ENCODE data around the gene PKD2.
"Not testable (repeated sequence)": the region's sequence is repeated elsewhere in the genome, so short reads cannot be mapped to it uniquely, and the experiment has no call there.

The PKD2 gene

GRCh38 chr4:88104902-88105610 lies 97.6 kb downstream of the PKD2 start:
- Histone ChIP-seq H3K4me2 (ENCODE audit: low read length) (no peak overlapping the region), H3K27ac (no peak overlapping the region), H2AFZ (no peak overlapping the region), H3K9ac (no peak overlapping the region), H3K79me2 (no peaks in the 10 kb centered on the region), H3K27me3 (ENCODE audit: control insufficient read depth, insufficient read depth, low read length) (no peaks in the 10 kb centered on the region), H3K4me1 (no peaks in the 10 kb centered on the region), H3K36me3 (ENCODE audit: control insufficient read depth, insufficient read depth, low read length) (no peaks in the 10 kb centered on the region), H3K9me3 (ENCODE audit: control insufficient read depth, low read length) (no peaks in the 10 kb centered on the region), H3K4me3 (ENCODE audit: low read depth, low read length) (no peak overlapping the region)
- TF ChIP-seq, protein P1, sequence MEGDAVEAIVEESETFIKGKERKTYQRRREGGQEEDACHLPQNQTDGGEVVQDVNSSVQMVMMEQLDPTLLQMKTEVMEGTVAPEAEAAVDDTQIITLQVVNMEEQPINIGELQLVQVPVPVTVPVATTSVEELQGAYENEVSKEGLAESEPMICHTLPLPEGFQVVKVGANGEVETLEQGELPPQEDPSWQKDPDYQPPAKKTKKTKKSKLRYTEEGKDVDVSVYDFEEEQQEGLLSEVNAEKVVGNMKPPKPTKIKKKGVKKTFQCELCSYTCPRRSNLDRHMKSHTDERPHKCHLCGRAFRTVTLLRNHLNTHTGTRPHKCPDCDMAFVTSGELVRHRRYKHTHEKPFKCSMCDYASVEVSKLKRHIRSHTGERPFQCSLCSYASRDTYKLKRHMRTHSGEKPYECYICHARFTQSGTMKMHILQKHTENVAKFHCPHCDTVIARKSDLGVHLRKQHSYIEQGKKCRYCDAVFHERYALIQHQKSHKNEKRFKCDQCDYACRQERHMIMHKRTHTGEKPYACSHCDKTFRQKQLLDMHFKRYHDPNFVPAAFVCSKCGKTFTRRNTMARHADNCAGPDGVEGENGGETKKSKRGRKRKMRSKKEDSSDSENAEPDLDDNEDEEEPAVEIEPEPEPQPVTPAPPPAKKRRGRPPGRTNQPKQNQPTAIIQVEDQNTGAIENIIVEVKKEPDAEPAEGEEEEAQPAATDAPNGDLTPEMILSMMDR (IDR thresholded peaks at IDR 0.05), result no peak

- H3K79me2 ChIP-seq, result no peaks in the 10 kb centered on the region
- no peaks in the 10 kb centered on the region for H3K27me3 ChIP-seq (ENCODE audit: control insufficient read depth, insufficient read depth, low read length)
- no peaks in the 10 kb centered on the region for H3K9me3 ChIP-seq (ENCODE audit: control insufficient read depth, low read length)
- no peaks in the 10 kb centered on the region for H3K36me3 ChIP-seq (ENCODE audit: control insufficient read depth, insufficient read depth, low read length)
- H2AFZ ChIP-seq, result no peak overlapping the region
- no peak overlapping the region for H3K4me2 ChIP-seq (ENCODE audit: low read length)
- TF ChIP-seq, protein P1 (IDR thresholded peaks at IDR 0.05), result no peak
- no peak overlapping the region for H3K9ac ChIP-seq
- no peak overlapping the region for H3K27ac ChIP-seq
- H3K4me1 ChIP-seq, result no peaks in the 10 kb centered on the region
- H3K4me3 ChIP-seq (ENCODE audit: low read depth, low read length), result no peak overlapping the region
Measured at GRCh38 chr4:88106205-88106604, 98.8 kb downstream of the PKD2 start.

DNA sequence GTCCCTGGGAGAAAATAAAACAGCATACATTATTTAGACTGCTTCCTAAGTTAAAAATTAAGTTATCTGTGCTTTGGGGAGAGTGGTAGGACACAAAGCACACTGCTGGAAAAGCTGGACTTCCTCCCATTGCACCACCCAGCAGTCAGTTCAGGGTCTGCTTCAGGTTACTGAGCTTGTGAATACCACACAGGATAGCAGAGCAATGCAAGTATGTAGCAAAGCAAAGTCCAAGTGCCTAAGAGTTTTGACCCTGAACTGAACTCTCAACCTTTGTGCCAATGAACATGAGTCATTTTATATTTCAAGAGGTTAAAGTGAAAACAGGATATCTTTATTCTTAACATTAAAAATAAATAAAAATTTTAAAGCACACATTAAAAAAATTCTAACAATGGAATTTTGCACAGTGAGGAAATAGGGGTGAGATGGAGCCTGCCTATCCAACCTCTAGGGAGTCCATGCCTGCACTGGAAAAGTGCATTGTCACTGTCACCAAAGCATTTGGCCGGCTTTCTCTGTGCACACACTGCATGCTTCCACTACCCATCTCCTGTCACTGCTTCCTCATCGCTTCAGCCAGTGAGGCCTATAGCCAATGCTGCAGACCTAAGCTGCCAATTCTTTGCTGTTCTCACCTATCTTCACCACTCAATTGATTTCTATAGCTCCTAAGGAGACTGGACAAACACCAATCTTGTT lies 100.1 kb downstream of the PKD2 start:
- Histone ChIP-seq H3K9ac (no peak overlapping the region), H3K27ac (no peak overlapping the region), H3K79me2 (no peaks in the 10 kb centered on the region), H3K4me2 (ENCODE audit: low read length) (no peak overlapping the region), H2AFZ (no peak overlapping the region), H3K9me3 (ENCODE audit: control insufficient read depth, low read length) (no peaks in the 10 kb centered on the region), H3K27me3 (ENCODE audit: control insufficient read depth, insufficient read depth, low read length) (no peaks in the 10 kb centered on the region), H3K4me1 (no peaks in the 10 kb centered on the region), H3K36me3 (ENCODE audit: control insufficient read depth, insufficient read depth, low read length) (no peaks in the 10 kb centered on the region), H3K4me3 (ENCODE audit: low read depth, low read length) (no peak overlapping the region)
- TF ChIP-seq, protein P1 (IDR thresholded peaks at IDR 0.05), result no peak

DNA sequence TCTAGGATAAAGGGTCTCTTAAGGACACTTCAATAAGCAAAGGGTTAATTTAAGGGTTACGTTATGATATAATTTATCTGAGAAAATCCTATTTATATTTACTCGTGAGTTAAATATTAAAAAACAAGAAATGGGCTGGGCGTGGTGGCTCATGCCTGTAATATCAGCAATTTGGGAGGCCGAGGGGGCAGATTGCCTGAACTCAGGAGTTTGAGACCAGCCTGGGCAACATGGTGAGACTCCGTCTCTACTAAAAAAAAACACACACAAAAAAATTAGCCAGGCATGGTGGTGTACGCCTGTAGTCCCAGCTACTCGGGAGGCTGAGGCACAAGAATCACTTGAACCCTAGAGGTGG lies 100.7 kb downstream of the PKD2 start:
- not testable (repeated sequence) for H2AFZ ChIP-seq; H3K27me3 ChIP-seq (ENCODE audit: control insufficient read depth, insufficient read depth, low read length); H3K9ac ChIP-seq; H3K36me3 ChIP-seq (ENCODE audit: control insufficient read depth, insufficient read depth, low read length); H3K4me2 ChIP-seq (ENCODE audit: low read length); H3K79me2 ChIP-seq; H3K9me3 ChIP-seq (ENCODE audit: control insufficient read depth, low read length); H3K4me1 ChIP-seq; H3K27ac ChIP-seq; H3K4me3 ChIP-seq (ENCODE audit: low read depth, low read length)

GRCh38 chr4:88108747-88109122 lies 101.3 kb downstream of the PKD2 start:
- TF ChIP-seq, protein P1 (IDR thresholded peaks at IDR 0.05), result no peak
- no peak overlapping the region for H3K27ac ChIP-seq

More at GRCh38 chr4:88108747-88109122, 101.3 kb downstream of the PKD2 start:
- H3K36me3 ChIP-seq (ENCODE audit: control insufficient read depth, insufficient read depth, low read length), result no peaks in the 10 kb centered on the region
- no peaks in the 10 kb centered on the region for H3K9me3 ChIP-seq (ENCODE audit: control insufficient read depth, low read length)
- H3K4me1 ChIP-seq, result no peaks in the 10 kb centered on the region
- no peak overlapping the region for H3K9ac ChIP-seq
- H3K4me2 ChIP-seq (ENCODE audit: low read length), result no peak overlapping the region
- no peak overlapping the region for H2AFZ ChIP-seq
- no peaks in the 10 kb centered on the region for H3K79me2 ChIP-seq
- H3K4me3 ChIP-seq (ENCODE audit: low read depth, low read length), result no peak overlapping the region
- H3K27me3 ChIP-seq (ENCODE audit: control insufficient read depth, insufficient read depth, low read length), result no peaks in the 10 kb centered on the region

All from parathyroid adenoma (tissue), 2 donors.